HG03575 (cell line): ENCODE data around the gene INPP5A.

Experiments used
- ATAC-seq: cut with Tn5 transposase; IDR thresholded peaks from one replicate; pipeline ENCODE4 v1.9.1; 2021; ENCODE audit not compliant: unreplicated experiment, insufficient number of reproducible peaks, low FRiP score; ENCODE audit errors: extremely low read depth

Gene INPP5A

DNA sequence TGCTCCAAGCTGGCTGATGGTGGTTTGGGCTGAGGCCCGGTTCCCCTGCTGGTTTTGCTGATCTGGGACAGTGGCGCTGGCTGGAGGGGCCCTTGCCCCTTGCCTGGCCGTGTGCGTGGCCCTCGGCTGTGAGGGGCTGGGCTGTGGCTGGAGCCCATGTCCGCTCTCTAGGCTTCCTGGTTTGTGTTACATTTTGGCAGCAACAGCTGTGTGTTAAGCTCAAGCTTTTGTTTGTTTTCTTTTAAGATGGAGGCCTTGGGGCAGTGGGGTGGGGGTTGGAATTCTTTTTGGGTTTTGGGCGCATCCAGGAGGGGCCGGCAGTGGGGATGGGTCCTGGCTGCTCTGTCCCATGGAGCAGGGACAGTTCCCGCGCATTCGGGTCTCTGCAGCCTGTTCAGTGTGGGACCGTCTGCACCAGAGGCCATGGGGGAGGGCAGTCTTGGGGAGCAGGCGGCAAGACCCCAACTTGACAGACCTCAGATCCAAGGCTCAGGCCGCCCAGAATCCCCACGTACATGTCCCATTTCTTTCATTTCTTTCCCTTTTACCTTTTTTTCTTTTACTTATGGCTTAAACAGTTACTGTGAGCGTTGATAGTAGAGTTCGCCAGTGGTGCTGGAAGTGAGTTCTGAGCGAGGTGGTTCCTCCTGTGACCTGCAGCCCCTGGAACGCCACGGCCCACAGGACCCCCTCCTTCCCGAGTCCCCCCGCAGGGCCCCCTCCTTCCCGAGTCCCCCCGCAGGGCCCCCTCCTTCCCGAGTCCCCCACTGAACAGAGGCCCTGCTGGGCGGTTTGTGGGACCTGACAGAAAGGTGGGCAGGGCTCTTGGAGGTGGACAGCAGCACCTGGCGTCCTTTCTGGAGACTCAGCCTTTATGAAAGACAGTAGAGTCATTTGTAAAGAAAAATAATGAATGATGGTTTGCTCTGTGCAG lies 75.3 kb downstream of the INPP5A start:
- no peak for ATAC-seq

DNA sequence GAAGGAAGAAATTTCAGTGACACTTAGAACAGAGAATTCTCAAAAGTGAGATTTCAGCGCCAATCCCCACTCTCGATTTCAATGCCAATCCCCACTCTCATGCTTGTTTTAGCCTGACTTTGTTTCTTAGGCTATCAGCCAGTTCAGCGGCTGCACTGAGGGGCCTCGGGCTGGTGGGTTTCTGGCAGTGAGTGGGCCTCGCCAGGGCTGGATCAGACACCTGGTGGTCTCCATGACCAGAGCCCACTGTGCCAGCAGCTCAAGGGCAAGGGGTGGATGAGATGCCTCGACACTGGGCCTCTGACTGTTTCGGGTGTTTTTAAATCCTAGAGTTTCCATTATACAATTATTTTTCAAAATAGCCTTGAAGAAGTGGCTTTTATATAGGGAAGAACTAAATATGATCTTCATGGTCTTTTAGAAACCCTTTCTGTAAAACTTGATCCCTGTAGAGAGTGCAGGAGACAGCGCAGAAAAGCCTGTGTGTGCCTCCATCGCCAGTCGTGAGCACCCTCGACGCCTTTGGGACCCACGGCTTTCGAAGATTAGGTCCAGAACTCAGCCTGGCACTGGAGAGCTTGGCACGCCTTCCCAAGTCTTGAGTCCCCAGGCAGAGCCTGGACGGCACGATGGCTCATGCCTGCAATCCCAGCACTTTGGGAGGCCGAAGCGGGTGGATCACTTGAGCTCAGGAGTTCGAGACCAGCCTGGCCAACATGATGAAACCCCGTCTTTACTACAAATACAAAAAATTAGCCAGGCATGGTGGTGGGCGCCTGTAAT lies 76.2 kb downstream of the INPP5A start:
- ATAC-seq = no peak

DNA sequence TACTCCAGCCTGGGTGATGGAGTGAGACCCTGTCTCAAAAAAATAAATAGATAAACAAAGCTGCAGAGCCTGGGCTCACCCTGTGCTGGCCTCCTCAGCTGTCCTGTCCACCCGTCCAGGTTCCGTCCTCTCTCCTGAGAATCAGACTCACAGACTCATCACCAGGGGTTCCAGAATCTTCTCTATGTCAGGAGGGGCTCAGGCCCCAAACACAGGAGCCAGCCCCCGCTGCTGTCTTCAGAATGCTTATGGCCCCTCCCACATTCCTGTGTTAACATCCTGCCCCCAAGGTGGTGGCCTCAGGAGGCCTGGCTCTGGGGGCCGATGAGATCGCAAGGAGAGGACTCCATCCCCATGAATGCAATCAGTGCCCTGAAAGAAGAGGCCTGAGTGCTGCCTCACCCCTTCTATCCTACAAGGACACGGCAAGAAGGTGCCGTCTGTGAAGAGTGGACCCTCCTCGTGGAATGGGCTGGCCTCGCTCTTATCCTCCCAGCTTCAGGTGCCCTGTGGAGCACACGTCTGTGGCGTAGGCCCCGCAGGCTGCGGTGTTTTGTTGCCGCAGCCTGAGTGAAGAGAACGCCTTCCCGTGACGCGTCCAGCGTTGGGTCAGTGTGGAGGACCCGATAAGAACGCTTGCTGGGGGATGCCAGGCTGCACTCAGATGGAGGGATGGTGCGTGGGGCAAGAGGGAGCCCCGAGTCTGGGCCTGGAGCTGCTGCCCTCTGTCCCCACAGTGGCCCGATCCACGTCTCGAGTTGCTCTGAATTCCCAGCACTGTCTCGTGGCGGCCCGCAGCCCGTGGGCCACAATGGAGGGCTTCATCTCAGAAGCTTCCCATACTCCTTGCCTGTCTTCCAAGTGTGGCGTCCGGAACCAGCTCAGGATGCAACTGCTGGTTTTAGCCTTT lies 77.1 kb downstream of the INPP5A start:
- no peak for ATAC-seq

DNA sequence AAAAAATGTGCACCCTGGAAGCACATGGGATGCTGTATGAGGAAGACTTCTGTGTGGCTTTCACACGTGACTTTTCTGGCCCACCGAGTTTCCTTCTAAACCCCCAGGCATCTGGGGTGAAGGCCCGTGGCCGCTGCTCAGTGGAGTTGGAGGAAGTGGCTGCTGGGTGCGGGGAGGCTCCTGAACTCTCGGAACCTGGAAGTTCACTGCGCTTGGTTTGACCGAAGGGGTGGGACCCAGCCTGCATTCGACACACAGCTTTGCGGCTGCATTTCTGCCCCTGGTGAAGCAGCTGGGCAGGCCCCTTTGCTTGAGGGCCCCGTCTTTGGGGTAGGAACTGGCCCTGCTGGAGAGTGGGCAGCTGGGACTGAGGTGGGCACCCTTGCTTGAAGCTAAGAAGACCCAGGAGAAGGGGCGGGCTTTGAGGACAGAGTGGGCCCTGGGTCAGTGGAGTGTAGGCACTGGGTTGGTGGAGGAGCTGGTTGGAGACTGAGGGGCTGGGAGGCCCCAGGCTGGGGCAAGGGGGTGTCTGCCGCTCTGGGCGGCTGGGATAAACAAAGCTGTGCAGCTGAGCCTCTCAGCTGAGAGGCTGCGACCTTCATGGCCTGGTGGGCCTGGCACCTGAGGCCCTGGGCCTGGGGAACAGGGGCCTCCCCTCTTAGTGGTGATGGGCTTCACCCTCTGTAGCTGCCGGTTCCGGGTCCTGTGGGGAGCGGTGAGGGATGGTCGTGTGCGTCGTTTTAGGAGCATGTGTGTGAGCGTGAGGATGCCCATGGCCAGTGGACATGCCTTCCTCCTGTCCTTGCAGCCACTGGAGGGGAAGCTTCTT lies 78.0 kb downstream of the INPP5A start:
- ATAC-seq = no peak

DNA sequence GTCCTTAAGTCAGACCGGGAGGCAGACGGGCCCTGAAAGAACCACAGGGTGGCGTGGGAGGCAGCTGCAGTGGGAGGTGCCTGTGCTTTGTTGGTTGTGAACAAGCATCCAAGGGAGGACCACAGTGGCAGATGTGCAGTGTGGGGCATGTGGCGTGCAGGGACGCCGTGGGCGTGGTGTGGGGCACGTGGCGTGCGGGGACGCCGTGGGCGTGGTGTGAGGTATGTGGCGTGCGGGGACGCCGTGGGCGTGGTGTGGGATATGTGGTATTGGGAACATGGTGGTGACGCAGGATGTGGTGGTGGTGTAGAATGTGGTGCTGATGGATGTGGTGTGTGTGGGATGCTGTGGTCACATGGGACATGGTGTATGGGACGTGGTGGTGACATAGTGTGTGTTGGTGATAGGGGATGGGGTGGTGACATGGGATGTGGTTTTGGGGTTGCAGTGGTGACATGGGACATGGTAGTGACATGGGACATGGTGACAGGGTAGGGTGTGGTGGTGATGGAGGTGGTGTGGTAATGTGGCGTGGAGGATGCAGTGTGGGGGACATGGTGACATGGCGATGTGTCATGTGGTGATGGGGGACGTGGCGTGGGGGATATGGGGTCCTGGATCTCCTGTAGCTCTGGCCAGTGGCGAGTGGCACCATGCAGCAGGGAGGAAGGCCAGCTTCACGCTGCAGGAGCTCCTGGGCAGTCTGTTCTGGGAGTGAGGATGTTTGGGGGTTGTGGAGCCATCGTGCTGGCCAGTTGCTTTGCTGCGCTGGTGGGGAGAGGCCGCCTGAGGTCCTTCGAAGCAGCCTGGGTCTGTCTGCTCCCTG lies 78.8 kb downstream of the INPP5A start:
- ATAC-seq = no peak

DNA sequence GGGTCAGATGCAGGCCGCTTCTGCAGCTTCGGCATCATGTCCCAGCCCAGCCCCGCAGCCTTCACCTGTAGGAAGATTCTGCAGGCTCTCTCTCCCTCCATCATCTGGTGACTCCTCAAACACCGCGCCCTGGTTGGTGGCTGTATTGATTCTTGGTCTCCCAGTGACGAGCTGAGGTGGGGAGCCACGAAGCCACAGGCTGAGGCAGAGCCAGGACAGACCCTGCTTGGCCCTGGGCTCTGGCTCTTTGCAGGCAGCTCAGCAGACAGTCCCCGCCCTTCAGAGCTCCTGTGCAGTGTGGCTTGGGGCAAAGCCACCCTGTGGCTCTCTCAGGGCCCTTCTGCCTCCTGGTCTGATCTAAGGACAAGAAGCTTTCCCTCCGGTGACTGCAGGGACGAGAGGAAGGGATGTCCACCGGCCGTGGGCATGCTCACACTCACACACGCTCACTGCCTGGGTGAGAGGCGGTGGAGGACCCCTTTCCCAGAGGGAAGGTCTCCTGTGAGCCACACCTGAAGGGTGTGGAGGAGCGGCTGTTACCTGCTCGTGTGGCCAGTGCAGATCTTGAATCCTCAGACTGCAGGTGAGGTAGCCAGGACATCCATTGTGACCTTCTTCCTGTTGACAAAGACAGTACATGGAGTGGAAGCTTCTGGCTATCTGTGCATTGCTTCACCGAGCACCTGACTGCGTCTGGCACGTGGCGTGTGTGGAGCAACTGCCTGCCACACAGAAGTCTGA lies 79.6 kb downstream of the INPP5A start:
- no peak for ATAC-seq

DNA sequence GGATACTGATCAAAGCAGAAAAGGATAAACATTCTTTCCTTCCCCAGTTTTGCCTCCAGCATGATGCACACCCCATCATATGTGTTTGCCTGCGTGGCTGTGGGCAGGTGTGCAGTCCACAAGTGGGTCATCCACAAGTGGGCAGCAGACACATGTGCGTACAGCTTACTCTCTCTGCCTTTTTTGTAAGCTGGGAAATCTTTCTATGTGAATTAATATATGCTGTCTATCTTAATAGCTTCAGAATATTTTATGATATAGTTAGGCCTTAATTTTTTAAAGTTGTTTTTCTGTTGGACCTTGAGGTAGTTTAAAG lies 80.1 kb downstream of the INPP5A start:
- no peak for ATAC-seq

DNA sequence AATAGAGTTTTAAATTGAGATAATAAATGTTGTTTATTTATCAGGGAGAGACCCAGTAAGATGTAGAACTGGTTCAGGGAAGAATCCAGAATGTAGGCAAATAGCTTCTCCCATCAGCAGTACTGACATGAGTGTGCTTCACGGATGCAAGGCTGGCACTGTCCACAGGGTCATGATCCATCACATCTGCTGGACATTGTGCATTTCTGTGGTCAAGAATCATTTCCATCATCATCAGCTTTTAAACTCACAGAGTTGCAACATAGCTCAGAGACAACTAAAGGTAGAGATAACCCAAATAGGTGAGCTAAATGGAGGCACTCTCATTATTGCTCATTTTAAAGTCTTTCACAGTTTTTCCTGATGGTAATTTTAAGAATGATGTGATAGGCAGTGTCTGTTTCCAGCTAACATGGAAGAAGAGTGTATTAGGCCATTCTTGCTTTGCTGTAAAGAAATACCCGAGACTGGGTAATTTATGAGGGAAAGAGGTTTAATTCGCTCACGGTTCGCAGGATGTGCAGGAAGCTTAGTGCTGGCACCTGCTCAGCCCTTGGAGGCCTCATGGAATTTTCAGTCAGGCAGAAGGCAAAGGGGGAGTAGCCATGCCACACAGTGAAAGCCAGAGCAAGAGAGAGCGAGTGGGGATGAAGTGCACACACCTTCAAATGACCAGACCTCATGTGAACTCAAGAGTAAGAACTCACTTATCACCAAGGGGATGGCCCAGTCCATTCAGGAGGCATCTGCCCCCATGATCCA lies 80.8 kb downstream of the INPP5A start:
- no peak for ATAC-seq

DNA sequence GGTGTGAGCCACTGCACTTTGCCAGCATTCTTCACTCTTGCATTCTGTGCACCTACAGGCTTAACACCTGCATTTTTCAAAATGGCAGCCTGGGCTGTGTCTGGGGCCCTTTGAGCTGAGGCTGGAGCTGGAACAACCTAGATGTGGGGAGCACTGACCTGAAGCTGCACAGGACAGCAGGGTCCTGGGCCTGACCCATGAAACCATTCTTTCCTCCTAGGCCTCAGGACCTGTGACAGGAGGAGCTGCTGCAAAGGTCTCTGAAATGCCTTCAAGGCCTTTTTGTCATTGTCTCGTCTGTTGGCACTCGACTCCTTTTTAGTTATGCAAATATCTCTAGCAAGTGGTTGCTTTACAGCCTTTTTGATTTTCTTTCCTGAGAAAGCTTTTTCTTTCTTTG lies 82.3 kb downstream of the INPP5A start:
- ATAC-seq = no peak

DNA sequence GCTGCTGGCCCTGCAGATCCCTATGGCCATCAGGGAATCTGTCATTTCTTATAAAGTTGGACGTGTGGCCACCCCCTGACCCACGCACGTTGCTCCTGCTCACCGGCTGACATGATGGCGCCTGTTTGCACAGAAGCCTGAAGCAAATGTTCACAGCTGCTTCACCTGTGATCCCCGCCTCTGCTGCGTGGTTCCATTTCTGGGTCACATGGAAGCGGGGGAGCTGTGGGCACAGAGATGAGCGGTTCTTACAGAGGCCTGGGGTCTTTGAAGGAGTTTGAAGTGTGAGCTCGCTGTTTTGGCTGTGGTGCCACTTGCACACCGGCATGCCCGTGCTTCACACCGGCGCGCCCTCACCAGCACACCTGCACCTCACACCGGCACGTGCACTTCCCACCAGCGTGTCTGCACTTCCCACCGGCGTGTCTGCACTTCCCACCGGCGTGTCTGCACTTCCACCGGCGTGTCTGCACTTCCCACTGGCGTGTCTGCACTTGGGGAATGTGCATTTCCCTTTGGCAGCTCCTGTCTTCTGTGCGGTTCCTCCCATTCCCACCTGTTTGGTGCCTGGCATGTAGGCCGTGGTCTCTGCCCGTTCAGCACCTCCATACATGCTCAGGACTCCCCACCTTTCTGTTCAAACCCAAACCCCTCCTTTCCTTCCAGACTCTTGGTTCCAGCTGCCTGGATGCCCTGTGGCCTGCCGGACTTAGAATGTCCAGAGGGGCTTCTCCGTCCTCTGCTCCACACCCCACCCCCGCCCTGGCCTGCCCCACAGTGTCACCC lies 86.7 kb downstream of the INPP5A start:
- ATAC-seq = no peak

DNA sequence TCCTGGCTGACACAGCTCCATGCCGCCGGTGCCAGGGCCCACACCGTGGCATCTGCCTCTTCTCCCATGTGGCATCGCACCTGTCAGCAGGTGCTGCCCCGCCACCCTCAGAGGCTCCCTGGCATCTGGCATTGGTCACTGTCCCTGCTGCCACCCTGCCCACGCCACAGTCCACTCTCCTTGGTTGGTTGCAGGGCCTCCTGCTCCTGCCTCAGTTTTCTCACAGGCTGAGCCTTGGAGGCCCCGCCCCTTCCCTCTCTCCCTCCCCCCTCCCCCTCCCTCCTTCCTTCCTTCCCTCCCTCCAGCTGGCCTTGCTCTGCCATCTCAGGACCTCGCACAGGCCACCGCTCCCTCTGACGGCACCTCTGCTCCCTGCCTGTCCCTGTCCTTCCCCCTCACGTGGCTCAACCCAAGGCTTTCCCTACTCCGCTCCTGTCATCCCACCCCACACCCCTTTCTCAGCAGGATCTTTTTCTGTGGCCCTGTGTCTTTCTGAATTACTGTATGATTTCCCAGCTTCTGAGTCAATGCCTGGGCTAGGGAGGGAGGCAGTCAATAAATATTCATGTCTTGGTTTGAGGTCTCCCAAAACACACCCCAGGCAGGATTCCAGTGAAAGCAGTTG lies 87.4 kb downstream of the INPP5A start:
- ATAC-seq = no peak

DNA sequence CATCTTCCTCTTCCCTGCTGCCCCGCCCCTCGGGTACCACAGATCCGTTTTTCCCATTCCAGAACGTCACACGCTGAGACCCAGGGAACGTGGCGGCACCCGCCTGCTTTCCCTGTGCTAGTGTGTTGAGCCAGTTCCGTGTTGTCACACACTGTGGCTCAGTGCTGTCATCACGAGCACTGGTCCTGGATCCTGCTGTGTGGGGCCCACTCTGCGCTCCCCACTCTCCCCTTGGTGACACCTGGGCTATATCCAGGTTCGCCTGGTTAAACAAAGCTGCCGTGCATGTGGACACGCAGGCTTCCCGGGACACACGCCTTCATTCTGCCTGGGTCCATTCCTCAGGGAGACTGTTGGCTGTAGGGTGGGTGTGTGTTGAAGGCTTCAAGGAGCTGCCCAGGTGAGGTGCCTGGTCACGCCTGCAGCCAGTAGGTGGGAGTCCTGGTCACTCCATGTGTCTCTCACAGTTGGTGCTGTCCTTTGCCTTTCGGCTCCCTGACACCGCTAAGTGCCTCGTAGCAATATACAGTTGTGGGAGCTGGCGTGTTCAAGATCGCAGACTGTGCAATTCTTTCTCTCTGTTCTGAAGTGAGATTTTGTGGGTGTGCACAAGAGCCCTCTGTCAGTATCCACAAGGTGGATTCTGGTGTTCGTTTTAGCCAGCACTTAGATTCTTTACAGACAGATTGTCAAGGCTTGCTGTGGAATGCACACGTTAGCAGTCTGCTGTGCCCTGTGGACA lies 88.6 kb downstream of the INPP5A start:
- no peak for ATAC-seq

DNA sequence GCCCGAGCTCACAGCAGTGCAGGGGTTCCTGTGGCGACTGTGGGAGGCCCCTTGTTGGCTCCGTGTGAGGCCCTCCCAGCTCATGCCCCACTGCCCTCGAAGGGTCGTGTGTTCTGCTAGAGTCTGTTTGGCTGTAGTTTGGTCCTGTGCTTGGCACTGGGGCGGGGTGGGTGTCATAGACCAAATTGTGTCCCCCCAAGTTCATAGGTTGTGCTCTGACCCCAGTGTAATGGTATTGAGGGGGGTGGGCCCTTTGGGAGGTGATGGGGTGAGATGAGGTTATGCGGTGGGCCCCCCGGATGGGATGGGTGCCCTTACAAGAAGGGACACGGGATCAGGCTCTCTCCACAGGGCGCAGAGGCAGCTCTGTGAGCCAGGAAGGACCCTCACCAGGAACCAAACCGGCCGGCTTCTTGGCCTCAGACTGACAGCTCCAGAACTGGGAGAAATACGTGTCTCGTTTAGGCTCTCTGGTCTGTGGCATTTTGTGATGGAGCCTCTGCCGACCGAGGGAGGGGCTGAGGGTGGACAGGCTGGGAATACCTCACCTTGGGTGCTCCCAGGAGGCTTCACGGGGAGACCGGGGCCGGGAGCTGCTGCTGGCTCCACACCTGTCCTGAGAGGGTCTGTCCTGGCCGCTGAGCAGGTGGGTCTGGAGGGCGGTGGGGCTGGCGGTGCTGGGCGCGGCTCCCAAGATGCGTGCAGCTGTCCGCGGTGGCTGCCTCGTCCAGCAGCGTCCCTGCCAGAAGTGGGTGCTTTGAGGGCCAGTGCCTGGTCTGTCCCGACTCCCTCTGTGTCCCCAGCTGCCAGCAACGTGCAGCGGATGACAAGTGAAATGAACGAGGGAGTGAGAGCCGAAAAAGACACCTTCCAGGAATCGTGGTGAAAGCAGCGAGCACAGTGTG lies 89.4 kb downstream of the INPP5A start:
- no peak for ATAC-seq
